Heart left ventricle (tissue), 16 donors: ENCODE data around the gene IGF1R. TPM values are rescaled to one million over a fixed set of nuclear protein-coding genes. Genes with fewer than 3 reads are reported as not detected.
A peak's percentile ranks its signal among the peaks of the same experiment; 100 is the strongest.

Source experiments
- ATAC-seq, 4 donors: fragments of 200-7000 bp; cut with Tn5 transposase; one replicate each; pipeline ENCODE4 v1.9.1; 2020 to 2022; ENCODE audit warnings: moderate library complexity in 4 of 4, mild to moderate bottlenecking in 3 of 4, moderate number of reproducible peaks in 1 of 4
- DNase-seq, 5 donors: peaks; one replicate each; pipeline ENCODE4 v3.0.0-alpha.2; 2020
- H3K27ac ChIP-seq, 12 donors: fragments of 200-600 bp; sonication (generic) in 4 of 12; one replicate each; pipeline versions ENCODE4 v1.5.0 to v1.8.0; 2016 to 2022; ENCODE audit warnings: mild to moderate bottlenecking in 2 of 12
- H3K27me3 ChIP-seq, 9 donors: fragments of 200-600 bp; sonication (generic) in 2 of 9; one replicate each; pipeline versions ENCODE4 v1.5.1 to v1.8.0; 2016 to 2022; ENCODE audit warnings: mild to moderate bottlenecking in 3 of 9
- H3K36me3 ChIP-seq, 9 donors: fragments of 200-600 bp; sonication (generic) in 2 of 9; one replicate each; pipeline versions ENCODE4 v1.5.0 to v1.8.0; 2018 to 2022; ENCODE audit warnings: mild to moderate bottlenecking in 2 of 9
- H3K4me1 ChIP-seq, 12 donors: fragments of 200-600 bp; sonication (generic) in 4 of 12; one replicate each; pipeline versions ENCODE4 v1.5.0 to v1.8.0; 2016 to 2022; ENCODE audit warnings: mild to moderate bottlenecking in 3 of 12
- H3K4me3 ChIP-seq, 12 donors: fragments of 200-600 bp; sonication (generic) in 4 of 12; one replicate each; pipeline versions ENCODE4 v1.5.0 to v1.8.0; 2017 to 2022; ENCODE audit warnings: mild to moderate bottlenecking in 9 of 12, moderate library complexity in 4 of 12
- H3K9me3 ChIP-seq, 12 donors: fragments of 200-600 bp; sonication (generic) in 4 of 12; one replicate each; pipeline versions ENCODE4 v1.5.0 to v1.8.0; 2016 to 2022; ENCODE audit warnings: mild to moderate bottlenecking in 1 of 12
- CTCF ChIP-seq, 12 donors: fragments of 200-600 bp; sonication (generic) in 4 of 12; IDR thresholded peaks; one replicate each; pipeline versions ENCODE4 v1.5.0 to v1.8.0; 2018 to 2022; ENCODE audit warnings: antibody characterized with exemption in 12 of 12, mild to moderate bottlenecking in 5 of 12
- POLR2A ChIP-seq, 2 donors: fragments of 450-650 bp; IDR thresholded peaks; one replicate each; pipeline ENCODE4 v1.6.1; 2017; ENCODE audit warnings: antibody characterized with exemption in 2 of 2, mild to moderate bottlenecking in 2 of 2, moderate library complexity in 2 of 2
- WGBS, 4 donors: extraction: QIAGEN DNeasy Blood & Tissue Kit in 2 of 4; methylation state at CpG; one replicate each; pipeline versions ENCODE4 v1.1.5 to v1.1.7; 2013 to 2018; 5-methylcytosine and 5-hydroxymethylcytosine counted together
- intact Hi-C, 10 donors: fragments of 100-400 bp; cut with DNase I; formaldehyde crosslinking; loops; one replicate each; pipeline versions ENCODE4 v1.11.1 to v1.14.2; 2022
- polyA plus RNA-seq, 2 donors: library from polyadenylated mRNA; stranded (reverse); fragments of 200-250 nt; gene quantifications; one replicate each; pipeline ENCODE4 v1.2.3, GENCODE V29; 2013
- total RNA-seq, 9 donors: library from RNA; depleted of rRNA in 2 of 9; stranded (reverse); fragments of >200 nt in 2 of 9; fragmentation: NEBNext Ultra II Directional in 3 of 9; extraction: Animal tissue kit (Norgen Biotek cat#: 25700) in 3 of 9; gene quantifications; one replicate each; pipeline versions ENCODE4 v1.1.0 to v1.2.4, GENCODE V29; 2016 to 2023
- donor health status: ischemic (EF 13 %, LVEDD 7.1; RV severe dilation, severe dysfunction).
- donor health status: healthy with polysubstance abuse.
- donor health status: DM: no; HTN: yes; CAD: no.
- donor health status: DM: no; HTN: no; CAD: no.
- donor health status: ischemic (EF 25% LVEDD 6.9; RV normal size, moderate dysfunction).
- donor health status: ischemic (EF 25% LVEDD 5.7; RV mildly dilated, moderate dysfunction).
- donor health status: healthy.
- donor health status: DM: yes; HTN: yes; CAD: no.
- donor health status: ischemic (EF 35%, LVEDD 5.7; RV mildly dilated, moderate dysfunction).
- donor health status: nonischemic (EF 11% LVEDD 7.7; RV severe dilation, severe dysfunction).
- donor health status: DM: yes; HTN: yes; CAD: no.
- donor health status: PGD.
- donor health status: ischemic (EF 29% LVEDD 5.4; RV normal size, mild dysfunction).
- donor health status: nonischemic (EF 23%, LVEDD 6.1; RV moderate dilation, normal function).

Gene IGF1R
- total and polyA plus RNA-seq, 11 donors: 7.4 to 93.1 (median 40.5) TPM

GRCh38 chr15:98898122-98898521 lies 249.8 kb downstream of the IGF1R start:
- Histone ChIP-seq H3K27ac (peak overlapping the region in 4 of 12 donors; percentile 47 to 73 (median 62)), H3K27me3 (no peaks in the 10 kb centered on the region), H3K4me3 (no peak overlapping the region), H3K36me3 (peaks cover 0 to 58% (median 7%) of the 10 kb centered on the region in 9 donors), H3K4me1 (peaks cover 0 to 39% (median 7%) of the 10 kb centered on the region in 12 donors), H3K9me3 (no peaks in the 10 kb centered on the region)
- DNase-seq (no peak), ATAC-seq (no peak)
- no peak for TF ChIP-seq POLR2A (IDR thresholded peaks at IDR 0.05)
- TF ChIP-seq CTCF (IDR thresholded peaks at IDR 0.05): no peak
- intact Hi-C loops: loop anchor here in 1 of 10 donors (10.0 kb wide), 1 partner anchor 167 kb away; no protein-coding TSS in a partner anchor
- WGBS, 4 donors: 65 to 73% (median 68%) methylated on average over 2 of the region's 2 CpGs

GRCh38 chr15:98899272-98900021 lies 251.1 kb downstream of the IGF1R start:
- ATAC-seq: peak in 3 of 4 donors; percentile 6 to 52 (median 18)
- TF ChIP-seq POLR2A (IDR thresholded peaks at IDR 0.05) (no peak), CTCF (IDR thresholded peaks at IDR 0.05) (no peak)
- Histone ChIP-seq H3K9me3 (no peaks in the 10 kb centered on the region), H3K4me3 (no peak overlapping the region), H3K36me3 (peaks cover 0 to 56% (median 7%) of the 10 kb centered on the region in 9 donors), H3K4me1 (peaks cover 0 to 39% (median 8%) of the 10 kb centered on the region in 12 donors), H3K27ac (peak overlapping the region in 4 of 12 donors; percentile 2 to 57 (median 20)), H3K27me3 (no peaks in the 10 kb centered on the region)
- intact Hi-C loops: loop anchor here in 3 of 10 donors (5.0 to 10.0 kb wide), 4 partner anchors 122 to 385 kb away; no protein-coding TSS in a partner anchor
- 78 to 87% (median 82%) methylated on average over 20 of the region's 20 CpGs for WGBS, 4 donors
- no peak for DNase-seq

- Histone ChIP-seq H3K4me1 (peaks cover 0 to 39% (median 10%) of the 10 kb centered on the region in 12 donors), H3K27me3 (no peaks in the 10 kb centered on the region), H3K27ac (peak overlapping the region in 3 of 12 donors; percentile 8 to 37 (median 10)), H3K36me3 (peaks cover 0 to 55% (median 7%) of the 10 kb centered on the region in 9 donors), H3K9me3 (no peaks in the 10 kb centered on the region), H3K4me3 (peak overlapping the region in 1 of 12 donors; percentile 12)
- ATAC-seq (no peak), DNase-seq (no peak)
- TF ChIP-seq POLR2A (IDR thresholded peaks at IDR 0.05) (no peak), CTCF (IDR thresholded peaks at IDR 0.05) (no peak)
- WGBS, 4 donors: 64 to 66% (median 64%) methylated on average over 5 of the region's 5 CpGs
- intact Hi-C loops: loop anchor here in 2 of 10 donors (5.0 to 10.0 kb wide), 3 partner anchors 123 to 386 kb away; no protein-coding TSS in a partner anchor
These were observed 252.0 kb downstream of the IGF1R start for GRCh38 chr15:98900356-98900755.

GRCh38 chr15:98901434-98902072 lies 253.2 kb downstream of the IGF1R start:
- no peak overlapping the region for H3K27ac ChIP-seq
- no peaks in the 10 kb centered on the region for H3K27me3 ChIP-seq
- DNase-seq (no peak), ATAC-seq (no peak)
- intact Hi-C loops: loop anchor here in 2 of 10 donors (5.0 to 10.0 kb wide), 3 partner anchors 124 to 387 kb away; no protein-coding TSS in a partner anchor
- WGBS, 4 donors: 86 to 89% (median 88%) methylated on average over 10 of the region's 10 CpGs
- peaks cover 0 to 43% (median 7%) of the 10 kb centered on the region in 9 donors for H3K36me3 ChIP-seq
- no peaks in the 10 kb centered on the region for H3K9me3 ChIP-seq
- peaks cover 0 to 41% (median 13%) of the 10 kb centered on the region in 12 donors for H3K4me1 ChIP-seq
- no peak for TF ChIP-seq POLR2A (IDR thresholded peaks at IDR 0.05)
- TF ChIP-seq CTCF (IDR thresholded peaks at IDR 0.05): no peak
- peak overlapping the region in 1 of 12 donors; percentile 1 for H3K4me3 ChIP-seq
